MM.1S (cell line): Measurements from ENCODE around the gene TBC1D16.

ENCODE experiments used
- CTCF ChIP-seq: fragments of 300-600 bp; sonication (generic); IDR thresholded peaks from 2 replicates; pipeline ENCODE4 v1.5.1; 2016; ENCODE audit warnings: antibody characterized with exemption, low read length, mixed read lengths
- EZH2 ChIP-seq: fragments of 300-600 bp; sonication (generic); optimal IDR thresholded peaks from 2 replicates; pipeline ENCODE3; 2017; ENCODE audit warnings: low read depth, mild to moderate bottlenecking, antibody characterized with exemption, low read length, mixed read lengths
- EZH2phosphoT487 ChIP-seq: fragments of 300-600 bp; sonication (generic); IDR thresholded peaks from 2 replicates; pipeline ENCODE4 v1.6.1; 2018; ENCODE audit warnings: antibody characterized with exemption, low read length

GRCh38 chr17:80025796-80026195 lies 9.9 kb downstream of the TBC1D16 start:
- TF ChIP-seq CTCF (no peak), EZH2 (no peak), EZH2phosphoT487 (no peak)
